ENCODE results near the gene TAF8.

Gene TAF8

GRCh38 chr6:42049948-42050296, 402 bp upstream of the TAF8 start:
- H3K27ac ChIP-seq: no peak overlapping the region
- DNase-seq (ENCODE audit: low read depth, low spot score): no peak

- H3K27ac ChIP-seq: no peak overlapping the region
- DNase-seq (ENCODE audit: low read depth, low spot score): no peak
These were observed 937 bp downstream of the TAF8 start for GRCh38 chr6:42051268-42051653.

- no peak overlapping the region for H3K27ac ChIP-seq
- DNase-seq (ENCODE audit: low read depth, low spot score): no peak
These were observed 3.3 kb downstream of the TAF8 start for GRCh38 chr6:42053601-42054000.

GRCh38 chr6:42059743-42060142, 9.4 kb downstream of the TAF8 start:
- no peak for DNase-seq (ENCODE audit: low read depth, low spot score)
- no peak overlapping the region for H3K27ac ChIP-seq

GRCh38 chr6:42066156-42066675, 15.9 kb downstream of the TAF8 start:
- DNase-seq (ENCODE audit: low read depth, low spot score): no peak
- H3K27ac ChIP-seq: no peak overlapping the region

- DNase-seq (ENCODE audit: low read depth, low spot score): no peak
- H3K27ac ChIP-seq: no peak overlapping the region
These were observed 17.8 kb downstream of the TAF8 start for GRCh38 chr6:42068173-42068572.

- no peak overlapping the region for H3K27ac ChIP-seq
- DNase-seq (ENCODE audit: low read depth, low spot score): no peak
These were observed 18.7 kb downstream of the TAF8 start for GRCh38 chr6:42068872-42069522.

- DNase-seq (ENCODE audit: low read depth, low spot score): no peak
- H3K27ac ChIP-seq: no peak overlapping the region
These were observed 21.7 kb downstream of the TAF8 start for GRCh38 chr6:42071881-42072583.

GRCh38 chr6:42073287-42073686, 23.0 kb downstream of the TAF8 start:
- H3K27ac ChIP-seq: no peak overlapping the region
- DNase-seq (ENCODE audit: low read depth, low spot score): no peak

- no peak overlapping the region for H3K27ac ChIP-seq
These were observed 25.0 kb downstream of the TAF8 start for GRCh38 chr6:42075159-42075838.

GRCh38 chr6:42078386-42078785, 28.1 kb downstream of the TAF8 start:
- no peak for DNase-seq (ENCODE audit: low read depth, low spot score)
- no peak overlapping the region for H3K27ac ChIP-seq

More at GRCh38 chr6:42075159-42075838, 25.0 kb downstream of the TAF8 start:
- DNase-seq (ENCODE audit: low read depth, low spot score): no peak

GRCh38 chr6:42079941-42080464, 29.7 kb downstream of the TAF8 start:
- no peak overlapping the region for H3K27ac ChIP-seq

GRCh38 chr6:42083530-42083929, 33.2 kb downstream of the TAF8 start:
- no peak for DNase-seq (ENCODE audit: low read depth, low spot score)

More at GRCh38 chr6:42079941-42080464, 29.7 kb downstream of the TAF8 start:
- DNase-seq (ENCODE audit: low read depth, low spot score): no peak

GRCh38 chr6:42084889-42085288, 34.6 kb downstream of the TAF8 start:
- H3K27ac ChIP-seq: no peak overlapping the region
- no peak for DNase-seq (ENCODE audit: low read depth, low spot score)

More at GRCh38 chr6:42083530-42083929, 33.2 kb downstream of the TAF8 start:
- H3K27ac ChIP-seq: no peak overlapping the region

GRCh38 chr6:42086046-42087035, 36.0 kb downstream of the TAF8 start:
- DNase-seq (ENCODE audit: low read depth, low spot score): no peak
- H3K27ac ChIP-seq: no peak overlapping the region

GRCh38 chr6:42088101-42088591, 37.8 kb downstream of the TAF8 start:
- peak overlapping the region; percentile 61 for H3K27ac ChIP-seq
- no peak for DNase-seq (ENCODE audit: low read depth, low spot score)

GRCh38 chr6:42090819-42091717, 40.7 kb downstream of the TAF8 start:
- no peak overlapping the region for H3K27ac ChIP-seq
- no peak for DNase-seq (ENCODE audit: low read depth, low spot score)

GRCh38 chr6:42091718-42092023, 41.3 kb downstream of the TAF8 start:
- DNase-seq (ENCODE audit: low read depth, low spot score): no peak
- no peak overlapping the region for H3K27ac ChIP-seq
